ENCODE data around the gene DLGAP1. TPM values are rescaled to one million over a fixed set of nuclear protein-coding genes. Genes with fewer than 3 reads are reported as not detected.

The DLGAP1 gene
- total RNA-seq, 1 donor from 2014 or later, result 18.5 TPM

DNA sequence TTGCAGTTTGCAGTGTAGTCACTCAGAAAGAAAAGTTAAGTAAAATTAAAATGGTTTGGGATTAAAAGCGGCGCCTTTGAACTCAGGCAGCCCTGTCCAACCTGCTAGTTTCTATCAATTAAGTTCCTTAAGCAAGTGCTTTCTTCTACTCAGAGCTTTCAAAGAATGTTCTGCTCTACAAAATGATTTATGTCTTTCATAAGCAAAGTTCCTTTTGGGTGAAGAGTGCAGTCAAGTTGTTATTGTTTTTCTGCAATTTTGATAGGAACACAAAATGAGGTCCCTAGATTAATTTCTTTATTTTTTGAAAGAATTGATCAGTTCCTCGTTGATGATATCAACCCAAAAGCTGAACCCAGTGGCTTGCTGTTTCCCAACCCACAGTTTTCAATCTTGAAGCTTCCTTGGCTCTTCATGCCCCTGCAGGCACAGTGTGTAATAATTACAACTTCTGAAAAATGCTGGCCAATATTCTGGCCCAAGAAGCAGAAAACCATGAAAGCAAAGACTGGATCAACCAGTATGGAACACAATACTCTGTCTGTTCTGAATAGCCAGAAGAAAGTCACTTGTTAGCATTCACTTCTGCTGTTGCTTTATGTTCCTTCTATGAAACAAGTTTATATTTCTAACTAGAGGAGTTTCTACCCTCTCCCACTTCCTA, 916.0 kb downstream of the DLGAP1 start:
- H3K4me2 ChIP-seq, result no peak overlapping the region
- Mint-ChIP-seq H3K9me3 (peaks cover 8% of the 10 kb centered on the region), H3K4me3 (no peak overlapping the region), H3K27ac (no peak overlapping the region), H3K27me3 (ENCODE audit: insufficient read depth, low read depth) (peaks cover 3% of the 10 kb centered on the region), H3K4me1 (peaks cover 19% of the 10 kb centered on the region), H3K36me3 (peaks cover 6% of the 10 kb centered on the region)
- H3K4me1 ChIP-seq, result peaks cover 4% of the 10 kb centered on the region
- H3K36me3 ChIP-seq, result no peaks in the 10 kb centered on the region
- no peak overlapping the region for H2AFZ ChIP-seq (replicated peaks)
- DNase-seq (ENCODE audit: low spot score), result no peak
- H3K27ac ChIP-seq, result no peak overlapping the region
- H3K4me3 ChIP-seq, result no peak overlapping the region
- no peak overlapping the region for H3K9ac ChIP-seq
- H4K20me1 ChIP-seq (ENCODE audit: low read depth), result no peaks in the 10 kb centered on the region
- no peaks in the 10 kb centered on the region for H3K9me3 ChIP-seq (ENCODE audit: low read depth)
- TF ChIP-seq, protein P1, sequence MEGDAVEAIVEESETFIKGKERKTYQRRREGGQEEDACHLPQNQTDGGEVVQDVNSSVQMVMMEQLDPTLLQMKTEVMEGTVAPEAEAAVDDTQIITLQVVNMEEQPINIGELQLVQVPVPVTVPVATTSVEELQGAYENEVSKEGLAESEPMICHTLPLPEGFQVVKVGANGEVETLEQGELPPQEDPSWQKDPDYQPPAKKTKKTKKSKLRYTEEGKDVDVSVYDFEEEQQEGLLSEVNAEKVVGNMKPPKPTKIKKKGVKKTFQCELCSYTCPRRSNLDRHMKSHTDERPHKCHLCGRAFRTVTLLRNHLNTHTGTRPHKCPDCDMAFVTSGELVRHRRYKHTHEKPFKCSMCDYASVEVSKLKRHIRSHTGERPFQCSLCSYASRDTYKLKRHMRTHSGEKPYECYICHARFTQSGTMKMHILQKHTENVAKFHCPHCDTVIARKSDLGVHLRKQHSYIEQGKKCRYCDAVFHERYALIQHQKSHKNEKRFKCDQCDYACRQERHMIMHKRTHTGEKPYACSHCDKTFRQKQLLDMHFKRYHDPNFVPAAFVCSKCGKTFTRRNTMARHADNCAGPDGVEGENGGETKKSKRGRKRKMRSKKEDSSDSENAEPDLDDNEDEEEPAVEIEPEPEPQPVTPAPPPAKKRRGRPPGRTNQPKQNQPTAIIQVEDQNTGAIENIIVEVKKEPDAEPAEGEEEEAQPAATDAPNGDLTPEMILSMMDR (IDR thresholded peaks at IDR 0.05), result no peak
- TF ChIP-seq EZH2 (IDR thresholded peaks at IDR 0.05) (no peak), EZH2phosphoT487 (IDR thresholded peaks at IDR 0.05) (no peak)
- H3K79me2 ChIP-seq (ENCODE audit: low read depth), result no peaks in the 10 kb centered on the region
- no peaks in the 10 kb centered on the region for H3K27me3 ChIP-seq
- no peaks in the 10 kb centered on the region for H3F3A ChIP-seq (ENCODE audit: low read depth)

DNA sequence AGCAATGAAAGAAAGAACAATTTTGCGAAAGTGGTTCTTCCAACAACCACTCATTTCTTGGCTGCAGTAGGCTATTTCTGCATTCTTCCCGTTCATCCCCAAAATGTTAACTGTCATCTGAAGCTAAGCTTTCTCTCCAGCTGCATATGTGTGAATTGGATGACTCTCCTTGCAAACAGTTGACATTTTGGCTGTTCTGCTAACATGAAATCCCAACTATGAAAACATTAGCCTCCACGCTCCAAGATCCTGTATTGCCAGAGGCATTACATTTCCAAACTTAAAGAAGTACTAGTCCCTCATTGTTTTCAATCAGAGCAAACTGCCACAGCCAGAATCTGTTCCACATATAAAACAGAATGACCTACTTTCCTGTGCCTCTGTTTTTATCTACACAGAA, 916.7 kb downstream of the DLGAP1 start:
- H3F3A ChIP-seq (ENCODE audit: low read depth), result no peaks in the 10 kb centered on the region
- DNase-seq (ENCODE audit: low spot score), result no peak
- no peak overlapping the region for H3K4me2 ChIP-seq
- TF ChIP-seq, protein P1 (IDR thresholded peaks at IDR 0.05), result no peak
- TF ChIP-seq EZH2phosphoT487 (IDR thresholded peaks at IDR 0.05) (no peak), EZH2 (IDR thresholded peaks at IDR 0.05) (no peak)
- H4K20me1 ChIP-seq (ENCODE audit: low read depth), result no peaks in the 10 kb centered on the region
- H3K27ac ChIP-seq, result no peak overlapping the region
- Mint-ChIP-seq H3K27me3 (ENCODE audit: insufficient read depth, low read depth) (peaks cover 3% of the 10 kb centered on the region), H3K4me1 (peaks cover 19% of the 10 kb centered on the region), H3K36me3 (peaks cover 9% of the 10 kb centered on the region), H3K9me3 (peaks cover 10% of the 10 kb centered on the region), H3K4me3 (no peak overlapping the region), H3K27ac (no peak overlapping the region)
- no peak overlapping the region for H2AFZ ChIP-seq (replicated peaks)
- no peak overlapping the region for H3K9ac ChIP-seq
- no peak overlapping the region for H3K4me3 ChIP-seq
- no peaks in the 10 kb centered on the region for H3K79me2 ChIP-seq (ENCODE audit: low read depth)
- H3K9me3 ChIP-seq (ENCODE audit: low read depth), result no peaks in the 10 kb centered on the region
- peaks cover 4% of the 10 kb centered on the region for H3K4me1 ChIP-seq
- H3K36me3 ChIP-seq, result no peaks in the 10 kb centered on the region
- H3K27me3 ChIP-seq, result no peaks in the 10 kb centered on the region

DNA sequence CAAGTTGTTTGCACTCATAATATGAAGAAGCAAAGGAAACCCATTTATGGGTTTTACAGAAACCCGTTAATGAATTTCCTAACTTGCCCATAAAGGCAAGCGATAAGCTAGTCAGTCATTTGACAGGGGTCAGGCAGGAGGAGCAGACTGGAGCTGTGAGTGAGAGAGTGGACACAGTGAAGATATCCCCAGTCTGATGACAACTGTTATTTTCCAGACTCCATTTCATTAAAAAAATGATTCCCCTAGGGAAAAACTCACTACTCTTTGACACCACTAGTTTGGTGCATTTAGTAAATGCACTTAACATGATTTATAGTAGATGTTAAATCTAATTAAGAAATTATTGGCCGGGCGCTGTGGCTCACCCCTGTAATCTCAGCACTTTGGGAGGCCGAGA, 924.3 kb downstream of the DLGAP1 start:
- peaks cover 4% of the 10 kb centered on the region for H3K36me3 Mint-ChIP-seq
- Histone ChIP-seq H3K36me3 (no peaks in the 10 kb centered on the region), H3K9me3 (ENCODE audit: low read depth) (no peaks in the 10 kb centered on the region), H3K4me2 (no peak overlapping the region), H2AFZ (replicated peaks) (no peak overlapping the region), H4K20me1 (ENCODE audit: low read depth) (no peaks in the 10 kb centered on the region), H3K4me1 (peaks cover 17% of the 10 kb centered on the region), H3K27me3 (no peaks in the 10 kb centered on the region), H3F3A (ENCODE audit: low read depth) (peaks cover 11% of the 10 kb centered on the region), H3K4me3 (no peak overlapping the region), H3K79me2 (ENCODE audit: low read depth) (no peaks in the 10 kb centered on the region), H3K9ac (no peak overlapping the region), H3K27ac (no peak overlapping the region)
- DNase-seq (ENCODE audit: low spot score), result no peak
- H3K4me3 Mint-ChIP-seq, result no peak overlapping the region
- H3K4me1 Mint-ChIP-seq, result peaks cover 21% of the 10 kb centered on the region
- peaks cover 13% of the 10 kb centered on the region for H3K9me3 Mint-ChIP-seq
- TF ChIP-seq EZH2phosphoT487 (IDR thresholded peaks at IDR 0.05) (no peak), EZH2 (IDR thresholded peaks at IDR 0.05) (no peak)
- TF ChIP-seq, protein P1 (IDR thresholded peaks at IDR 0.05), result no peak
- no peak overlapping the region for H3K27ac Mint-ChIP-seq
- peaks cover 3% of the 10 kb centered on the region for H3K27me3 Mint-ChIP-seq (ENCODE audit: insufficient read depth, low read depth)
